ENCODE data around the gene ARHGEF1. TPM values are rescaled to one million over a fixed set of nuclear protein-coding genes. Genes with fewer than 3 reads are reported as not detected.

The ARHGEF1 gene
- total RNA-seq, 1 experiment from 2014 or later: 43.6 TPM

DNA sequence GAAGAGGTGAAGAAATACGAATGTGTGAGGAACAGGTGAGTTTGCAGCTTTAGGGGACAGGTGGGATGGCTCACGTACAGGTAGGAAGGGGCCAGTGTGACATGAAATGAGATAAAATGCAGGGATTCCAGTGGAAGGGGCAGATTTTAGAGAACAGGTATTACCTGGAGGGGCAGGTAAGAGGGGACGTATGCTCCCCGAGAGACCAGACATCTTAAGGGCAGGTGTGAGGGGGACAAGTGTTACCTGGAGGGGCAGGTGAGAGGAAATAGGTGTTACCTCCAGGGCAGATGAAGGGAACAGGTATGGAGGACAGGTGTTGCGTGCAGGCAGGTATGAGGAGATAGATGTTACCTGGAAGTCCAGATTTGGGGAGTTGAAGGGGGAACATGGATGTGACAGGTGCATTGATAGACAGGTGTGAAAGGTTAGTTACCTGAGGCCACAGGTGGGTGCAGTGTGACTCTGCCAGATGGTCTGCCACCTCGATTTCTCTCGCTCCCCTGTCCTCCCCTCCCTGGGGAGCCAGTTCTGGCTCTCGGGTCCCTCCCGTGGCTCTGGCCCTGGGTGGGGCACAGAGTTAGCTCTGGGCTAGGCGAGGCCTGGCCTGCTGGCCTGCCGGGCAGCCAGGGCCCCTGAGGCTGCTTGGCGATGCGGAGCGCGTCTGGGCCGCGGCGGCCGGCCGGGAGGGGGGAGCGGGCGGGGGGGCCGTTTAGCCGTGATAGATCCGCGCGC, 43.2 kb downstream of the ARHGEF1 start:
- in situ Hi-C loops (cut with HindIII; ENCODE audit: low sequenced_read_pairs): no loop called here
- DNase-seq (ENCODE audit: low spot score): no peak

DNA sequence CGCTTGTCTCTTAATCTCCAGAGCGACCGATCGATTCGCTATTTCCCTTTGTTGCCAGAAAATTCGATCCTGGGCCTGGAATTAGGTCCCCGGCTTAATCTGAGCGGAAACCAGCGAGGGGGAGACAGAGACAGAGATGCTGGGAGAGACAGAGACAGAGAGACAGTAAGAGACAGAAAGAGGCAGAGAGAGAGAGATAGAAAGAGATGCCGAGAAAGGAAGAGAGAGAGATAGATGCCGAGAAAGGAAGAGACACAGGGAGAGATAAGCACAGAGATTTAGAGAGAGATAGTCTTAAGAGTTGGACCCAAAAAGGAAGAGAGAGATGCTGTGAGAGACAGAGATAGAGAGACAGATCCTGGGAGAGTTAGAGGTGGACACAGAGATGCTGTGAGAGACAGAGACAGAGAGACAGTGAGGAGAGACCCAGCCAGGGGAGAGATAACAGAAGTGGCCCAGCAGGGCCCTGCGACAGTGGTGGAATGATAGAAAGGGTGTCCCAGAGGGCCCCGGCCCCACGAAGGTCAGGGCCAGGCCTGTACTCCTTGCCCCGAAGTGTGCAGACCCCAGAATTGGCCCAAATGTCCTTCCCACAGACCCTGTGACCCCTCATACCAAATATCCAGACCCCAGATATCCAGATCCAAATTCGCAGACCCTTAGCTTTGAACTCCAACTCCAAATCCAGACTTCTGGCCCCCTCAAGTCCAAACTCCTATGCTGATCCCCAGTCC, 43.9 kb downstream of the ARHGEF1 start:
- no peak for DNase-seq (ENCODE audit: low spot score)
- in situ Hi-C loops (cut with HindIII; ENCODE audit: low sequenced_read_pairs): no loop called here

DNA sequence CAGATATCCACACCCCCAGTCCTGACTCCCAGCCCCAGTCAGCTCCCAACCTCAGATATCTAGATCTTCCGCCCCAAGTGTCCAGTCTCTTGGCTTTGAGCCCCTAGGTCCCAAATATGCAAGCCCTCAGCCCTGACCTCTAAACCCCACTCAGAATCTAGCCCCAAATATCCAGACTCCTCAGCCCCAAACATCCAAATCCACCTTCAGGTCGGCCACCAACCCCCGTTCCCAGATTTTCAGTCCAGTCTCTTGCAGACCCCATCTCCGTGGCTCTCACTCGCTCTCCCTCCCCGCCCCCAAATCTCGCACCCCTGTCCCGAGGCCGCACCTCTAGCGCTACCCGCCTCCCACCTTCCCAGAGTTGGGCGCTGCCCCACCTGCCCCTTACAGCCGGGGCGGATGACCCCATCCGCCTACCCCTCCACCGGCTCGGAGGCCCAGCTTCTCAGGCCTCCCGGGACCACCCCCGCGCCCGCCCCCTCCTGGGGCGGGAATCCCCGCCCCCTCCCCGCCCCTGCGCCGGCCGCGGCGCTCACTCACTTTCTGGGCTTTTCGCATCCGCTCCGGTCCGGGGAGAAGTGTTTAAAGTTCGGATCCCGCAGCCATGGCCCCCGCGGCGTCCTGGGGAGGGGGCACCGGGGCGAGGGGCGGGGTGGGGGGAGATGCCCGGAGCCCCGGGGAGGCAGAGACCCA, 44.7 kb downstream of the ARHGEF1 start:
- in situ Hi-C loops (cut with HindIII; ENCODE audit: low sequenced_read_pairs): no loop called here

DNA sequence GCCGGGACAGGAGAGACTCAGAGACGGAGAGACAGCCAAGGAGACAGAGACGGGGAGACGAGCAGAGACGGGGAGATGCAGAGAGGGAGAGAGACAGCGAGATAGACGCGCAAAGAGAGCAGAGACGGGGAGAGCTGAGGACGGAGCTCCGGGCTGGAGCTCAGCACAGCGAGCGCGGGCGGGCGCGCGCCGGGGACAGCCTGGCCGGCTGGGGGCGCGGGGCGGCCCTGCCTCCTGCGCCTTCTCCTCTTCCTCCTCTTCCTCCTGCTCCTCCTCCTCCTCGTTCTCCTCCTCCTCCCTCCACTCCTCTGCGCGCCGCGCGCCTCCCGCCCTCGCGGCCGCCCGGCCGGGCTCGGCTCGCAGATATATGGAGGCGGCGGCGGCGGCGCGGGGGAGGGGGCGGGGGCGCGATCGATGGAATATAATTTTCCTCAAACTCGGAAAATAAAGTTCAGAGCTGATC, 45.3 kb downstream of the ARHGEF1 start, which contains the start of gene ERFL:
Gene ERFL (minus strand): TSS at position 229 of the 463 bp plus-strand sequence. CDS start 15,530 bp downstream, outside the sequence.
- in situ Hi-C loops (cut with HindIII; ENCODE audit: low sequenced_read_pairs): no loop called here

More for the DNA sequence above, 44.7 kb downstream of the ARHGEF1 start:
- DNase-seq (ENCODE audit: low spot score): no peak

DNA sequence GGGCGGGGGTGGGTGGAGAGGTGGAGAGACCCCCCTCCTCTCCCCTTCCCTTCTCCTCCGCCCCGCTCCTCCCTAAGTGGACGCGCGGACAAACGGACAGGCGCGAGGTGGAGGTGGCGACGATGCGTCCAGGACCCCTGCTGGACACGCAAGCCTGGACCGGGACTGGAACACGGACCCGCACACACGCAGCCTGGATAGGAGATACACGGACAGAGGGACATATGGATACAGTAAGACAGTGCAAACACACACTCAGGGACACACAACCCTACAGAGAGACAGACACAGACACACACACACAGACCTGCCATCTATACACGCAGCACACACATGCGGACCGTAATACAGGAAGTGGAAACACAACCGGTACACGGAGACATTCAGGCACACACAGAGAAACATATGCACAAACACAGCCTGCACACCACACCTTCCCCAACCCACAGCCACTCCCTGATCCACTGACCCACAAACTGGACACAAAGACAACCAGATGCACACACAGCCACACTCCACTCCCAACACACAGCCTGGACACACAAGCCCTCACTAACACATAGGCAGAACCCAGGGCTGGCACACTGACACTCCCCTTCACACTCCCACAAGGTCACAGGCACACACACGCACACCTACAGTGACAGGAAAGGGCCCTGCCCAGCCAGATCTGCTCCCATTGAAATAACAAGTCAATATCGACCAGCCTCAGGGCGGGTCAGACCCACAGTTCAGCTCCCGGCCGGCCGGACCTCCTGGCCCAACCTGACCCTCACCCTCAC, 46.0 kb downstream of the ARHGEF1 start:
- in situ Hi-C loops (cut with HindIII; ENCODE audit: low sequenced_read_pairs): no loop called here
- no peak for DNase-seq (ENCODE audit: low spot score)

More for the DNA sequence above, 45.3 kb downstream of the ARHGEF1 start, which contains the start of gene ERFL:
- DNase-seq (ENCODE audit: low spot score): no peak

DNA sequence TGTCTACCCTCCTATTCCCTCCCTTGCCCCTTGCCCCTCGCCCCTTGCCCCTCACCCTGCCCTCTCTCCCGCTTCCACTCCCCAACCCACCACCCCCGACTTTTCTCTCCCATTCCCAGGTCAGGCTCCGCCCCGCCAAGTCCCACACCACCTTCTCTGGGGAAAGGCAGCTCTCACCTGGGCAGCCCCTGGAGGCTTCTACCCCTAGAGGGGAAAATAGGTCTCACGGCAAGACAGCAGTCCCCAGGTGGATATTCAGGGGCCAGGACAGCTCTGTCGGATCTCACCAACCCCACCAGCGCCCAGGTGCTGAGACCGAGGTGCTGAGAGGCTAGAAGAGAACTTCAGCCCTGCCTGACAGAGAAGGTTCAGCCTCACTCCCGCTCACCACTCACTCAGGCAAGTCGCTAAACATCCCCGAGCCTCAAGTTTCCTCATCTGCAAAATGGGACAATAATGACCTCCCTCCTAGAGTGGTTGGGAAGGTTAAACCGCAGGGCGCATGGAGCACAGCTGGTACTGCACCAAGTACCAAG, 46.6 kb downstream of the ARHGEF1 start:
- no peak for DNase-seq (ENCODE audit: low spot score)
- in situ Hi-C loops (cut with HindIII; ENCODE audit: low sequenced_read_pairs): no loop called here

DNA sequence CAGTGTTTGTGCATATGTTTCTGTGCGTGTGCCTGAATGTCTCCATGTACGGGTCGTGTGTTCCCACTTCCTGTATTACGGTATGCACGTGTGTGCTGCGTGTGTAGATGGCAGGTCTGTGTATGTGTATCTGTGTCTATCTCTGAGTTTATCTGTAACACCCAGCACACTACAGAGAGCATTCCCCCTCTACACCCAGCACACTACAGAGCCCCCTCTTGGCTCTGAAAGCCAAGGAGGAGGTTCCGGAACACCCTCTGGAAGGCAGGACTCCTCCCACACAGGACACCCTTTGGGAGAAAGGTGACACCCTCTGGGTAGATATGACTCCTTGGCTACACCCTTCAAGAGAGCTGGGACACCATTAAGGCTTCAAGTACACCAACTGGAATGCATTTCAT, 47.3 kb downstream of the ARHGEF1 start:
- no peak for DNase-seq (ENCODE audit: low spot score)
- in situ Hi-C loops (cut with HindIII; ENCODE audit: low sequenced_read_pairs): no loop called here

DNA sequence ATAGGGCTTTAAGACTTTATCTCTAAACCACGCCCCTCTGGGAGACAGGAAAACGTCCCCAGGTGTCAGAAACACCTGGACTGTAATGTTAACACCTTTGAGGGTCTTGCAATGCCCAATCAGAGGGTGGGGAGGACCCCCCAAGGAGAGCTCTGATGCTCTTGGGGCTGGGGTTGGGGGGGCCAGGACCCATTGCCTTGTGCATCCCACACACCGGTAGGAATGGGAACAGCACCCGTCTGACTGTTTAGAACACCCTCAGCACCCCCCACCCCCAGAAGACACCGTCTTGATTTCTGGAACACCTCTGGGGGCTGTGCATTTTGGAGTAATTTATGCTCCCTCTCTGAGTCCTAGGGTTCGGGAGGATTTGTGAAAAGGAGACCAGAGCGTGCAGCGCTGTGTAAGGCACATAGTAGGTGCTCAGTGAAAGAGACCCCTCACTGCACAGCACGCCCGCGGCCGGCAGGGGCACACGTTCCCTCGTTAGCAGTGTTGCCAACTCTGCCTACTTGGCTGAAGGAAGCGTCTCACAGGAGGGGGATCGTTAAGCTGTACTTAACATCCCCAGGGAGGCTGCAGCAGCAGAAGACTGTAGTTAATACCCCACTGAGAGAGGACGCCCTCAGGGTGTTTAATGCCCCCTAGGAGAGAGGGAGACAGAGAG, 48.1 kb downstream of the ARHGEF1 start:
- in situ Hi-C loops (cut with HindIII; ENCODE audit: low sequenced_read_pairs): no loop called here
- DNase-seq (ENCODE audit: low spot score): no peak

DNA sequence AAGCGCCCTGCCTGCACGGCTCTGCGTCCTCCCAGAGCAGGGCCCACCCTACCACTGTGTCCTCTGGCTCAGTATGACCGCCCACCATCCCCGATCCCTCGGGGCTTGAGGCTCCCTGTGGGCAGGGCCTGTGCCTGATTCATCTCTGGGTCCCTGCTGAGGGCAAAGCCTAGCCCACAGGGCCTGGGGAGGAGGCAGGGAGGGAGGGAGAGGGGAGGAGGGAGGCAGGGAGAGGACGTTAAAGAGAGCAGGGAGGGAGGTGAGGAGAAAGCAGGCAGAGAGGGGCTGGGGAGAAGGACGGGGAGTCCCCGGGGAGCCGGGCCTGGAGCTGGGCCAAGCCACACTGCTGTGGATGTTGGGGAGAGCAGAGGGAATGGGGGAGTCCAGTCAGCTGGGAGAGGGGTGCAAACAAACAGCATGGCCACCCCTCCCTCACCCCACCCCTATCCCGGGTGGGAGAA, 49.3 kb downstream of the ARHGEF1 start:
- DNase-seq (ENCODE audit: low spot score): no peak
- in situ Hi-C loops (cut with HindIII; ENCODE audit: low sequenced_read_pairs): no loop called here

DNA sequence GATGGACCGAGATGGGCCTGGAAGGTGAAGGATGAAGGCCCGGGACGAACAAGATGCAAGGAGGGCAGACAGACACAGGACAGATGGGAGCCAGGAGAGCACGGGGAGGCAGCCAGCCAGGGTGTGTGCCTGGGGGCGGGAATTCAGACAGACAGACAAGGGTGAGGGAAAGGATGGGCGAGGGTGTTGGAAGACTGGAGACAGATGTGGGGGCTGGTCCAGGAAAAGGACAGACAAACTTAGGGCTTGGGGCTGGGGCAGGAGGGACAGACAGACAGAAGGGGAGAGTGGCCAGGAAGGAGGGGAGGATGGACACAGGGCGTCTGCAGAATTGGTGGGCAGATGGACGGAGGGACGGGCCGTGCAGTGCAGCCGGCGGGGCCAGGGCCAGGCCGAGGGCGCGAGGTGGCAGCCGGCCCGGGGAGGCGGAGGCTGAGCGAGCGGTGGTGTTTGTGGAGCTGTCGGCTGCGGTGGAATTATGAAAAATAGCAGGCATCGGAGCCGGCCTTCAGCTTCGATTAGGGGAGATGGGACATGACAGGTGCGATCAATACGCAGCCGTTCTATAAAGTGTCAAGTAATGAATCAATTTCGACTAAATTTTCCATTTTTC, 49.8 kb downstream of the ARHGEF1 start:
- DNase-seq (ENCODE audit: low spot score): no peak
- in situ Hi-C loops (cut with HindIII; ENCODE audit: low sequenced_read_pairs): no loop called here

DNA sequence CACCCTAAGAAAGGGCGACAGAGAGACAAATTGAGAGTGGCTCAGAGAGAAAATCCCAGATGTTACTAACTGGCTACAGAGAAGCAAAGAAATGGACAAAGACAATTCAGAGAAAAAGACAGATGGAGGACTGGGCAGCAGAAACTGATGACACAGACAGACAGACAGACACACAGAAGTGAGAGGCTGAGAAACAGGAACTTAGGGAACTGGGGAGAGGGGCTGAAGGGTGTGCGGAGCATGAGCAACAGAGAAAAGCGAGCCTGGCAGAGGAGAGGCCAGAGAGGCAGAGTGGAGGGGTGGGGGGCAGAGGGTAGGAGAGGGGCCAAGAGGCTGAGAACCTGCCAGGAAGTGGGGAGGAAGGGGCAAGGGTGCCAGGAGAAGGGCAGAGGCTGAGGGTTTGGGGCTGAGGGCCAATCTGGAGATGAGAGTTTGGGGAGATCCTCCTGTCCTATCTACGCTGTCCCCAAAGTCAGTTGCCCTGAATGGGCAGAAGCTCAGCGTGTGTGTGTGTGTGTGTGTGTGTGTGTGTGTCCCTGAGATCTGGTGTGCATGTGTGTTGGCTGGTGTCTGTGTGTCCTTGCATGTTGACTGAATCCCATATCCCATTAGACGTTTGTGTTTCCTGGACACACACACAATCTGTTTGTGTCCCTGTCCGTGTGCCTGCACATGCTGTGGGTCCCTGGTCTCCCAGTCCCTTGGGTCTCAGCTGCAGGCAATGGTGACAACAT, 50.9 kb downstream of the ARHGEF1 start:
- no peak for DNase-seq (ENCODE audit: low spot score)
- in situ Hi-C loops (cut with HindIII; ENCODE audit: low sequenced_read_pairs): no loop called here

DNA sequence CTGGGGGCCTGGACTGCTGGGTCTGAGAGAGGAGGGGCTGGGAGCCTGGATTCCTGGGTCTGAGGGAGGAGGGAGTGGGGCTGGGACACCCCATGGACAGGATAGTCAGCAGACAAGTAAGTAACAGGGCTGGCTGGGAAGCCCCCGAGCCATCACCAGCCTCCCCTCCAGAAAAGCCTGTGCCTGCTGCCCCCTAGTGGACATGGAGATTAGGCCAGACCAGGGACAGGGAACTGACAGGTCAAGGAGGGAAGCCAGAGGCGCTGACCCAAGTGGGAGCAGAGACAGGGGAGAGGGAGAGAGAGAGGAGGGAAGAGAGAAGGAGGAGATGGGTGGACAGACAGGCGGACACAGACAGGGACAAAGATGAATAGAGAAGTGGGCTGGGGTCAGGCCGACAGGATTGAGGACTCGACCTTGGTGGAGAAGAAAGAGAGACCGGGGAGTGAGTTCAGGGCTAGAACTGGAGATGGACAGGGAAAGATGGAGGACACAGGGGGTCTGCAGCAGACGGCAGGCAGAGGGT, 51.9 kb downstream of the ARHGEF1 start:
- in situ Hi-C loops (cut with HindIII; ENCODE audit: low sequenced_read_pairs): no loop called here
- peak; percentile 61 for DNase-seq (ENCODE audit: low spot score)

DNA sequence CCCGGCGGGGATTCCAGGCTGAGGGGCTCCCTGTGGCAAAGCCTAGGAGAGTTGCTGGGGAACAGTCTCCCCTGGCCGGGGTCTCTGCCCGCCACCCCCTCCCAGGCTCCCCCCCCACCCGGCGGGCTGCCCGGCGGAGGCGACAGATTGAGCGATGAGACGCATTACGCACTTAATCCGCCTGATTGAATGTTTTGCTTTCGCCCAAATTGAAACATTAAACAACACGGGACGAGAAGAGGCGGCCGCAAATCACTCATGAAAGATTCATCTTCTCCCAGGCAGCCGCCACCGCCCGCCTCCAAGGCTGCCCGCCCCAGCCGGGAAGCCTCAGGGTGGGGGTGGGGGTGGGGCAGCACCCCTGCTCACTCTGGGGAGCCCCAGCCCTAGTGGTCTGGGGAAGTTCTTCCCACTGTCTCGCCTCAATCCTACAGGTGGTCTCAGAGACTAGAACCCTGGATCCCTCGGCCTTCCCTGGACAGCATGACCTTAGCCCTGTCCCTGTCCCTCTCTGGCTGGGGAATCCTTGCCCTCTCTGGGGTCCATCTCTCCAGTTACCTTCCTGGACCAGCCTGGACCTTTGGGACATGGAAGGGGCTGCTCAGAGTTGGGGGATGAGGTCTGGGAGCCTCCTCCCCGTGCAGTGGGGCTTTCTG, 52.9 kb downstream of the ARHGEF1 start:
- in situ Hi-C loops (cut with HindIII; ENCODE audit: low sequenced_read_pairs): no loop called here
- no peak for DNase-seq (ENCODE audit: low spot score)

DNA sequence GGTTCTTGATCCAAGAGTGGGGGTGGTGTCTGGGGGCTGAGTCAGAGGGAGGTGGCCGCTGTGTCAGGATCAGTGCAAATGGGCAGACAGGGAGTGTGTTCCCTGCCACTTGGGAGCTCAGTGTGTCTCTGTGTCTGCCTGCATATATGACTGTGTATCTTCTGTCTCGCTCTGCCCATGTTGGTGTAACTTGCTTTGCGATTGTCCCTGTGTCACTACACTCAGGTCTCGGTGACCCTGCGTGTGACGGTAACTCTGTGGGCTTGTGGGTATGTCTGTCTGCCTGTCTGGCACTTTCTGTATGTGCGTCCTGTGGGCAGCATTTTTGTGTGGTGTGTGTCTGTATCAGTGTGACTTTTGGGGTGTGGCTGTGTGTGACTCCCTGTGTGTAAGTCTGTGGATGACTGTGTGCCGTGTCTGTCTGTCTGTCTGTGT, 53.4 kb downstream of the ARHGEF1 start:
- in situ Hi-C loops (cut with HindIII; ENCODE audit: low sequenced_read_pairs): no loop called here
- no peak for DNase-seq (ENCODE audit: low spot score)

DNA sequence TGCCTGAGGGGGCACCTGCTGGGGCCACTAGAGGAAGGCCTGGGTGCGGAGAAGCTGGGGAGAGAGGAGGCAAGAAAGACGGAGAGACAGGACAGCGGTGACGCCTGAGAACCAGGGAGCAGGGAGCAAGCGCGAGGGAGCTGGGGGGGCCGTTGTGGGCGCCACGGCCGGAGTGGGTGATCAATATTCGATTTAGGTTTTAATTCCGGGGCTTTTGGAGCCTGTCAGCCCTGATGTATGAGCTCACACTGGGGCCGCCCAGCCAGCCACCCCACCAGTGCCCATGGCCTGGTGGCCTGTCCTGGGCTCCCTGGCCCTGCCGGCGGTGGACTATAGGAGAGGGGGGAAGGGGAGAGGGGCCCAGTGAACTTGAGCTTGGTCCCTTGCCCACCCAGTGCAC, 54.0 kb downstream of the ARHGEF1 start:
- DNase-seq (ENCODE audit: low spot score): no peak
- in situ Hi-C loops (cut with HindIII; ENCODE audit: low sequenced_read_pairs): no loop called here
